ENCODE data around the gene PCDH8.

GRCh38 chr13:52806029-52806428 lies 42.4 kb downstream of the PCDH8 start:
- TF ChIP-seq FOXM1 (IDR thresholded peaks at IDR 0.05; ENCODE audit: borderline replicate concordance) (no peak), HDGF (IDR thresholded peaks at IDR 0.05; ENCODE audit: borderline replicate concordance) (no peak), L3MBTL2 (conservative IDR thresholded peaks at IDR 0.05) (no peak), ARNT (IDR thresholded peaks at IDR 0.05) (no peak), BHLHE40 (IDR thresholded peaks at IDR 0.05; ENCODE audit: borderline replicate concordance) (no peak), NFRKB (IDR thresholded peaks at IDR 0.05) (no peak), ELF4 (IDR thresholded peaks at IDR 0.05) (no peak), LEF1 (IDR thresholded peaks at IDR 0.05; ENCODE audit: borderline replicate concordance) (no peak), PKNOX1 (IDR thresholded peaks at IDR 0.05) (no peak), SUZ12 (IDR thresholded peaks at IDR 0.05) (no peak), ZNF384 (IDR thresholded peaks at IDR 0.05) (no peak), SP1 (IDR thresholded peaks at IDR 0.05) (no peak), FOXA1 (IDR thresholded peaks at IDR 0.05) (no peak)

All from HEK293T (cell line).